Trophoblast cell (in vitro differentiated cells and primary cell): ENCODE data around the gene ASMT.

Source experiments
- DNase-seq, 2 donors: peaks; one replicate each; pipeline ENCODE4 v3.0.0-alpha.2; 2016
- H2AFZ ChIP-seq: 2 replicates; pipeline ENCODE4 v1.6.1; 2013; ENCODE audit warnings: low read length, moderate library complexity, mild to moderate bottlenecking; ENCODE audit not compliant: insufficient read depth, poor library complexity
- H2AK5ac ChIP-seq: 2 replicates; pipeline ENCODE4 v1.6.1; 2013; ENCODE audit warnings: mild to moderate bottlenecking, low read length
- H2BK120ac ChIP-seq: 2 replicates; pipeline ENCODE4 v1.6.1; 2013; ENCODE audit warnings: low read length, mild to moderate bottlenecking, moderate library complexity; ENCODE audit not compliant: insufficient read depth, poor library complexity
- H2BK12ac ChIP-seq: 2 replicates; pipeline ENCODE4 v1.6.1; 2013; ENCODE audit warnings: mild to moderate bottlenecking, low read length, moderate library complexity
- H2BK5ac ChIP-seq: 2 replicates; pipeline ENCODE4 v1.6.1; 2013; ENCODE audit warnings: low read length, low read depth, moderate library complexity, mild to moderate bottlenecking; ENCODE audit not compliant: poor library complexity
- H3K14ac ChIP-seq: 2 replicates; pipeline ENCODE4 v1.6.1; 2013; ENCODE audit warnings: mild to moderate bottlenecking, low read length
- H3K18ac ChIP-seq: 2 replicates; pipeline ENCODE4 v1.6.1; 2013; ENCODE audit warnings: mild to moderate bottlenecking, low read length
- H3K23ac ChIP-seq: 2 replicates; pipeline ENCODE4 v1.6.1; 2013; ENCODE audit warnings: low read length
- H3K27ac ChIP-seq: 2 replicates; pipeline ENCODE4 v1.5.1; 2013; ENCODE audit warnings: low read depth, mild to moderate bottlenecking, inconsistent platforms, low read length, moderate library complexity
- H3K27me3 ChIP-seq: 2 replicates; pipeline ENCODE4 v1.6.1; 2013; ENCODE audit warnings: inconsistent platforms, mild to moderate bottlenecking, low read length, moderate library complexity; ENCODE audit not compliant: insufficient read depth
- H3K36me3 ChIP-seq, 2 experiments: 1 replicate in 1 of 2; 2 replicates in 1 of 2; pipeline ENCODE4 v1.6.1; 2013; ENCODE audit warnings: low read length in 2 of 2, mild to moderate bottlenecking in 2 of 2, moderate library complexity in 1 of 2; ENCODE audit not compliant: insufficient read depth in 2 of 2, control insufficient read depth in 1 of 2
- H3K4ac ChIP-seq: 2 replicates; pipeline ENCODE4 v1.6.1; 2013; ENCODE audit warnings: low read depth, mild to moderate bottlenecking, low read length, moderate library complexity
- H3K4me1 ChIP-seq, 2 experiments: 1 replicate in 1 of 2; 2 replicates in 1 of 2; pipeline ENCODE4 v1.6.1; 2013; ENCODE audit warnings: low read length in 2 of 2, mild to moderate bottlenecking in 2 of 2, moderate library complexity in 1 of 2; ENCODE audit not compliant: insufficient read depth in 2 of 2, control insufficient read depth in 1 of 2
- H3K4me2 ChIP-seq: 2 replicates; pipeline ENCODE4 v1.6.1; 2013; ENCODE audit warnings: inconsistent platforms, mild to moderate bottlenecking, low read length, moderate library complexity
- H3K4me3 ChIP-seq: 2 replicates; pipeline ENCODE4 v1.5.1; 2013; ENCODE audit warnings: mild to moderate bottlenecking, low read depth, low read length, inconsistent platforms
- H3K79me1 ChIP-seq: one replicate; pipeline ENCODE4 v1.6.1; 2013; ENCODE audit warnings: low read length
- H3K79me2 ChIP-seq: 2 replicates; pipeline ENCODE4 v1.6.1; 2013; ENCODE audit warnings: low read length, mild to moderate bottlenecking; ENCODE audit not compliant: control insufficient read depth, insufficient read depth, poor library complexity
- H3K9ac ChIP-seq: 2 replicates; pipeline ENCODE4 v1.6.1; 2013; ENCODE audit warnings: mild to moderate bottlenecking, low read length
- H3K9me3 ChIP-seq: 2 replicates; pipeline ENCODE4 v1.6.1; 2013; ENCODE audit warnings: low read depth, mild to moderate bottlenecking, control low read depth, inconsistent platforms, low read length; ENCODE audit not compliant: insufficient read depth
- H4K12ac ChIP-seq: 2 replicates; pipeline ENCODE4 v1.6.1; 2013; ENCODE audit warnings: low read depth, mild to moderate bottlenecking, low read length, moderate library complexity
- H4K8ac ChIP-seq: 2 replicates; pipeline ENCODE4 v1.6.1; 2013; ENCODE audit warnings: low read depth, mild to moderate bottlenecking, low read length, moderate library complexity
- H4K91ac ChIP-seq: one replicate; pipeline ENCODE4 v1.6.1; 2013; ENCODE audit warnings: low read depth, mild to moderate bottlenecking, low read length, moderate library complexity
- WGBS: extraction: QIAGEN DNeasy Blood & Tissue Kit; methylation state at CpG from one replicate; pipeline ENCODE4 v1.1.7; 2013; ENCODE audit warnings: missing lambda C conversion rate; ENCODE audit not compliant: insufficient read length, insufficient coverage; ENCODE audit errors: extremely low coverage; 5-methylcytosine and 5-hydroxymethylcytosine counted together

Gene ASMT

GRCh38 chrX:1667566-1667965, 52.7 kb downstream of the ASMT start:
- H2AFZ ChIP-seq: no peak overlapping the region
- no peak overlapping the region for H3K23ac ChIP-seq
- H2BK12ac ChIP-seq: no peak overlapping the region
- no peak for DNase-seq
- H3K18ac ChIP-seq: no peak overlapping the region
- no peaks in the 10 kb centered on the region for H3K79me2 ChIP-seq
- H4K91ac ChIP-seq: no peak overlapping the region
- H3K79me1 ChIP-seq: no peaks in the 10 kb centered on the region
- no peak overlapping the region for H2BK120ac ChIP-seq
- no peaks in the 10 kb centered on the region for H3K9me3 ChIP-seq
- H3K9ac ChIP-seq: no peak overlapping the region
- no peaks in the 10 kb centered on the region for H3K27me3 ChIP-seq
- H2BK5ac ChIP-seq: no peak overlapping the region
- no peak overlapping the region for H4K8ac ChIP-seq
- H3K27ac ChIP-seq: no peak overlapping the region
- H4K12ac ChIP-seq: no peak overlapping the region
- H3K36me3 ChIP-seq: no peaks in the 10 kb centered on the region
- H3K4me1 ChIP-seq: no peaks in the 10 kb centered on the region
- no peak overlapping the region for H3K4ac ChIP-seq
- no peak overlapping the region for H3K14ac ChIP-seq
- no peak overlapping the region for H3K4me2 ChIP-seq
- H3K4me3 ChIP-seq: no peak overlapping the region
- H2AK5ac ChIP-seq: no peak overlapping the region
- no CpG with 5 or more reads among the region's 6 CpGs for WGBS

DNA sequence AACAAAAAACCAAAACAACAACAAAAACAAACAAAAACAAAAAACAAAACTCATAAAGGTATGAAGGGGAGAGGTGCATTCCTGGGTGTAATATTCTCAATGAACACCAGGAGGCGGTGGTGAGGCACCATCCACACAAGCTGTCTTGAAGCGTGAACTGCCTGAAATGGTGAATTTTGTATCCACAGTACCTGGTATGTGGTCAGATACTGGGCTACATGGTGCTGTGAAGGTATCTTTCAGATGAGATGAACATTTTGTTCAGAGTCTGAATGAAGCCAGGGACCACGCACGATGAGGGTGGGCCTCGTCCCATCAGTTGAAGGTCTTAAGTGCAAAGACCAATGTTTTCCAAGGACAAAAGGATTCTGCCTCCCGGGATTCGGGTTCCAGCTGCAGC, 58.5 kb downstream of the ASMT start:
- H2BK5ac ChIP-seq: no peak overlapping the region
- no peak overlapping the region for H3K27ac ChIP-seq
- no peak overlapping the region for H3K4me3 ChIP-seq
- no peak overlapping the region for H3K14ac ChIP-seq
- peak; percentile 35 to 70 for DNase-seq
- H3K27me3 ChIP-seq: no peaks in the 10 kb centered on the region
- H2AFZ ChIP-seq: no peak overlapping the region
- no CpG with 5 or more reads among the region's 7 CpGs for WGBS
- no peak overlapping the region for H3K18ac ChIP-seq
- no peak overlapping the region for H2BK120ac ChIP-seq
- no peak overlapping the region for H2AK5ac ChIP-seq
- no peak overlapping the region for H4K12ac ChIP-seq
- no peak overlapping the region for H4K91ac ChIP-seq
- no peak overlapping the region for H3K9ac ChIP-seq
- H3K9me3 ChIP-seq: peaks cover 3% of the 10 kb centered on the region
- H4K8ac ChIP-seq: no peak overlapping the region
- H3K23ac ChIP-seq: no peak overlapping the region
- no peak overlapping the region for H2BK12ac ChIP-seq
- no peaks in the 10 kb centered on the region for H3K79me1 ChIP-seq
- H3K36me3 ChIP-seq: no peaks in the 10 kb centered on the region
- H3K4ac ChIP-seq: no peak overlapping the region
- no peak overlapping the region for H3K4me2 ChIP-seq
- H3K79me2 ChIP-seq: no peaks in the 10 kb centered on the region
- H3K4me1 ChIP-seq: no peaks in the 10 kb centered on the region

DNA sequence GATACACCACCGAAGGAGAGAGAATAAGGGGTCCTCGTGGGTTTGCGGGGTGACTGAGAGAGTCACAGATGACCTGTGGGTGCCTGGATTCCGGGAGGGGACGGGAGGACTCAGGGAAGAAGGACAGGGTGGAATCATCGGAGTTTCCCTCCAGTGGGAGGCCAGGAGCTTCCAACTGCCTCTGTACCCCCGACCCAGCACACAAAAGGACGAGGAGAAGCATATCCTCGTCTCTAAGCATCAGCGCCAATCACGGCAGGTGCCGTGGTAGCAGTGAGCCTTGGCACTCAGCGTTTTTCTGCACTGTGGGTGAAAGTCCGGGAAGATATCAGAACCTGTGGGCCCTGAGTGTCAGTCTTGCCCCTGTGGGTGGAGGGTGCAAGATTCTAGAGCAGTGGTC, 62.0 kb downstream of the ASMT start:
- Histone ChIP-seq H3K4me1 (no peaks in the 10 kb centered on the region), H4K91ac (no peak overlapping the region), H3K36me3 (no peaks in the 10 kb centered on the region), H2AFZ (no peak overlapping the region), H3K4me2 (no peak overlapping the region), H3K18ac (no peak overlapping the region), H3K23ac (no peak overlapping the region), H2BK120ac (no peak overlapping the region), H4K8ac (no peak overlapping the region), H3K79me1 (no peaks in the 10 kb centered on the region), H2BK5ac (no peak overlapping the region), H3K27me3 (no peaks in the 10 kb centered on the region), H3K79me2 (no peaks in the 10 kb centered on the region), H2BK12ac (no peak overlapping the region), H3K27ac (no peak overlapping the region), H3K4me3 (no peak overlapping the region), H4K12ac (no peak overlapping the region), H2AK5ac (no peak overlapping the region), H3K4ac (no peak overlapping the region), H3K9ac (no peak overlapping the region), H3K14ac (no peak overlapping the region), H3K9me3 (peaks cover 3% of the 10 kb centered on the region)
- no peak for DNase-seq
- no CpG with 5 or more reads among the region's 14 CpGs for WGBS

DNA sequence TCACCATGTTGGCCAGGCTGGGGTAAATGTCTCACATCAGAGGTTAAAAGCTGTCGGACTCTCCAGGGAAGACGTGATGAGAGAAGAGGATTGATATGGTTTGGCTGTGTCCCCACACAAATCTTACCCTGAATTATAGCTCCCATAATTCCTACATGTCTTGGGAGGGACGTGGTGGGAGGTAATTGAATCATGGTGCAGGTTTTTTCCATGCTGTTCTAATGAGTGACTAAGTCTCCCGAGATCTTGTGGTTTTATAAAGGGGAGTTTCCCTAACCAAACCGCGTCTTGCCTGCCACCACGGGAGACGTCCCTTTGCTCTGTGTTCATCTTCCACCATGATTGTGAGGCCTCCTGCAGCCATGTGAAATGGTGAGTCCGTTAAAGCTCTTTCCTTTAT, 64.4 kb downstream of the ASMT start:
- Histone ChIP-seq H3K27me3 (no peaks in the 10 kb centered on the region), H3K23ac (no peak overlapping the region), H3K79me2 (no peaks in the 10 kb centered on the region), H3K4me2 (no peak overlapping the region), H2BK120ac (no peak overlapping the region), H4K12ac (no peak overlapping the region), H3K79me1 (no peaks in the 10 kb centered on the region), H3K18ac (no peak overlapping the region), H3K4me3 (no peak overlapping the region), H3K4me1 (no peaks in the 10 kb centered on the region), H3K9ac (no peak overlapping the region), H3K4ac (no peak overlapping the region), H2BK5ac (no peak overlapping the region), H3K36me3 (no peaks in the 10 kb centered on the region), H3K27ac (no peak overlapping the region), H2AK5ac (no peak overlapping the region), H3K9me3 (peaks cover 3% of the 10 kb centered on the region), H2BK12ac (no peak overlapping the region), H2AFZ (no peak overlapping the region), H3K14ac (no peak overlapping the region), H4K8ac (no peak overlapping the region), H4K91ac (no peak overlapping the region)
- WGBS: no CpG with 5 or more reads among the region's 9 CpGs
- DNase-seq: no peak

DNA sequence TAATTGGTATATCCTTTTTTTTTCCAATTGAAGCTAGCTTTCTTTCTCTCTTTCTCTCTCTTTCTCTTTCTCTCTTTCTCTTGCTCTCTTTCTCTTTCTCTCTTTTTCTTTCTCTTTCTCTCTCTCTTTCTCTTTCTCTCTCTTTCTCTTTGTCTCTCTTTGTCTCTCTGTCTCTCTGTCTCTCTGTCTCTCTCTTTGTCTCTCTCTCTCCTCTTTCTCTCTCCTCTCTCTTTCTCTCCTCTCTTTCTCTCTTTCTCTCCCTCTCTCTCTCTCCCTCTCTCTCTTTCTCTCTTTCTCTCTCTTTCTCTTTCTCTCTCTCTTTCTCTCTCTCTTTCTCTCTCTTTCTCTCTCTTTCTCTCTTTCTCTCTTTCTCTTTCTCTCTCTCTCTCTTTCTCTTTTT, 66.6 kb downstream of the ASMT start:
- H2BK12ac ChIP-seq: no peak overlapping the region
- H2AK5ac ChIP-seq: no peak overlapping the region
- H4K91ac ChIP-seq: no peak overlapping the region
- H3K4me2 ChIP-seq: no peak overlapping the region
- H2BK5ac ChIP-seq: no peak overlapping the region
- no peak overlapping the region for H3K14ac ChIP-seq
- H3K4ac ChIP-seq: no peak overlapping the region
- no peaks in the 10 kb centered on the region for H3K79me2 ChIP-seq
- H4K12ac ChIP-seq: no peak overlapping the region
- H3K4me3 ChIP-seq: no peak overlapping the region
- H3K36me3 ChIP-seq: no peaks in the 10 kb centered on the region
- no peaks in the 10 kb centered on the region for H3K79me1 ChIP-seq
- H3K27me3 ChIP-seq: no peaks in the 10 kb centered on the region
- H2BK120ac ChIP-seq: no peak overlapping the region
- H4K8ac ChIP-seq: no peak overlapping the region
- DNase-seq: no peak
- peaks cover 3% of the 10 kb centered on the region for H3K9me3 ChIP-seq
- no peaks in the 10 kb centered on the region for H3K4me1 ChIP-seq
- no peak overlapping the region for H3K23ac ChIP-seq
- H2AFZ ChIP-seq: no peak overlapping the region
- no peak overlapping the region for H3K27ac ChIP-seq
- no peak overlapping the region for H3K9ac ChIP-seq
- no peak overlapping the region for H3K18ac ChIP-seq
